IMR-90 (cell line): Measurements from ENCODE around the gene UBR4. TPM values are rescaled to one million over a fixed set of nuclear protein-coding genes. Genes with fewer than 3 reads are reported as not detected.

Experiments used
- ATAC-seq: fragments of 200-7000 bp; cut with Tn5 transposase; 2 replicates; pipeline ENCODE4 v1.9.1; 2020; ENCODE audit warnings: low read depth, mild to moderate bottlenecking, moderate library complexity
- BruUV-seq: library from RNA; stranded (reverse); fragments of 400-500 nt; replicated peaks from 2 replicates; lab custom pipeline; 2021; lab: Mats Ljungman, UMichigan
- CTCF ChIA-PET: fragments of 300-600 bp; formaldehyde crosslinking; extraction: SDS; loops from one replicate; lab custom pipeline; 2021; ENCODE audit warnings: antibody characterized with exemption; lab: Yijun Ruan, JAX
- POLR2A ChIA-PET: fragments of 300-600 bp; sonication (Branson Sonifier 250); formaldehyde crosslinking; loops from one replicate; lab custom pipeline; 2022; ENCODE audit warnings: antibody characterized with exemption; ENCODE audit not compliant: unreplicated experiment; lab: Charles Lee
- DNase-seq: peaks from one replicate; pipeline ENCODE4 v3.0.0; 2013
- H2AFZ ChIP-seq: replicated peaks from 2 replicates; pipeline ENCODE3; 2013; ENCODE audit warnings: low read length, mild to moderate bottlenecking; ENCODE audit not compliant: poor library complexity
- H2AK5ac ChIP-seq: 2 replicates; pipeline ENCODE4 v1.6.1; 2013; ENCODE audit warnings: low read depth, low read length, inconsistent platforms
- H2AK9ac ChIP-seq: replicated peaks from 2 replicates; pipeline ENCODE3; 2013; ENCODE audit warnings: mild to moderate bottlenecking, low read depth, low read length, moderate library complexity; ENCODE audit not compliant: poor library complexity
- H2BK120ac ChIP-seq: 2 replicates; pipeline ENCODE4 v1.6.1; 2013; ENCODE audit warnings: low read depth, low read length, inconsistent platforms
- H2BK15ac ChIP-seq: 3 replicates; pipeline ENCODE4 v1.6.1; 2013; ENCODE audit warnings: low read depth, low read length, inconsistent platforms
- H2BK20ac ChIP-seq: 2 replicates; pipeline ENCODE4 v1.6.1; 2013; ENCODE audit warnings: low read depth, mild to moderate bottlenecking, inconsistent platforms, low read length, moderate library complexity
- H2BK5ac ChIP-seq: 2 replicates; pipeline ENCODE4 v1.6.1; 2013; ENCODE audit warnings: mild to moderate bottlenecking, low read depth, low read length, inconsistent platforms; ENCODE audit not compliant: poor library complexity, severe bottlenecking
- H3K14ac ChIP-seq: replicated peaks from 2 replicates; pipeline ENCODE4 v1.6.1; 2013; ENCODE audit warnings: low read depth, low read length, inconsistent platforms
- H3K18ac ChIP-seq: 2 replicates; pipeline ENCODE4 v1.6.1; 2013; ENCODE audit warnings: low read depth, low read length, control low read depth
- H3K23ac ChIP-seq: 2 replicates; pipeline ENCODE4 v1.6.1; 2013; ENCODE audit warnings: low read depth, low read length, inconsistent platforms
- H3K27ac ChIP-seq: 2 replicates; pipeline ENCODE4 v1.5.1; 2013; ENCODE audit warnings: mild to moderate bottlenecking, control low read depth, low read length; ENCODE audit not compliant: insufficient read depth
- H3K27me3 ChIP-seq: 2 replicates; pipeline ENCODE4 v1.6.1; 2013; ENCODE audit warnings: low read length; ENCODE audit not compliant: control insufficient read depth, insufficient read depth
- H3K36me3 ChIP-seq: 2 replicates; pipeline ENCODE4 v1.6.1; 2013; ENCODE audit warnings: low read length, mixed read lengths; ENCODE audit not compliant: control insufficient read depth, insufficient read depth
- H3K4ac ChIP-seq: 2 replicates; pipeline ENCODE4 v1.6.1; 2013; ENCODE audit warnings: low read depth, low read length, inconsistent platforms
- H3K4me1 ChIP-seq: 2 replicates; pipeline ENCODE4 v1.6.1; 2013; ENCODE audit warnings: low read length, mixed read lengths; ENCODE audit not compliant: control insufficient read depth, insufficient read depth
- H3K4me2 ChIP-seq: 2 replicates; pipeline ENCODE4 v1.6.1; 2013; ENCODE audit warnings: low read depth, mild to moderate bottlenecking, control low read depth, low read length, moderate library complexity
- H3K4me3 ChIP-seq: 2 replicates; pipeline ENCODE4 v1.5.1; 2013; ENCODE audit warnings: low read depth, mild to moderate bottlenecking, control low read depth, low read length, moderate library complexity; ENCODE audit not compliant: insufficient read depth
- H3K56ac ChIP-seq: 2 replicates; pipeline ENCODE4 v1.6.1; 2013; ENCODE audit warnings: low read length, inconsistent platforms; ENCODE audit not compliant: insufficient read depth; ENCODE audit errors: extremely low read depth
- H3K79me1 ChIP-seq, 2 experiments: 2 replicates each; pipeline ENCODE4 v1.6.1; 2013; ENCODE audit warnings: low read length in 2 of 2, inconsistent platforms in 1 of 2, low read depth in 1 of 2
- H3K9ac ChIP-seq: 2 replicates; pipeline ENCODE4 v1.6.1; 2013; ENCODE audit warnings: low read depth, low read length, control low read depth
- H3K9me1 ChIP-seq: 2 replicates; pipeline ENCODE4 v1.6.1; 2013; ENCODE audit warnings: low read length, inconsistent platforms; ENCODE audit not compliant: insufficient read depth
- H3K9me3 ChIP-seq: 2 replicates; pipeline ENCODE4 v1.6.1; 2013; ENCODE audit warnings: low read length; ENCODE audit not compliant: control insufficient read depth, insufficient read depth
- H4K20me1 ChIP-seq: 2 replicates; pipeline ENCODE4 v1.6.1; 2013; ENCODE audit warnings: low read length, inconsistent platforms; ENCODE audit not compliant: insufficient read depth
- H4K5ac ChIP-seq: 2 replicates; pipeline ENCODE4 v1.6.1; 2013; ENCODE audit warnings: mild to moderate bottlenecking, low read depth, low read length, control low read depth
- H4K8ac ChIP-seq, 2 experiments: 2 replicates each; pipeline ENCODE4 v1.6.1; 2013; ENCODE audit warnings: low read depth in 2 of 2, low read length in 2 of 2, control low read depth in 1 of 2, inconsistent platforms in 1 of 2
- H4K91ac ChIP-seq: 2 replicates; pipeline ENCODE4 v1.6.1; 2013; ENCODE audit warnings: low read depth, low read length, inconsistent platforms; ENCODE audit not compliant: insufficient read depth
- FOS ChIP-seq: fragments of 150-350 bp; IDR thresholded peaks from 2 replicates; pipeline ENCODE4 v1.6.1; 2016; ENCODE audit warnings: low read depth, low read length
- WGBS, 2 experiments: methylation state at CpG; one replicate each; pipeline versions ENCODE4 v1.1.5 to v1.1.7; 2013; ENCODE audit warnings: missing lambda C conversion rate in 2 of 2; ENCODE audit not compliant: insufficient read length in 1 of 2; ENCODE audit errors: extremely low coverage in 2 of 2; 5-methylcytosine and 5-hydroxymethylcytosine counted together
- dilution Hi-C: fragments of 300-500 bp; cut with HindIII; formaldehyde crosslinking; loops from one replicate; pipeline ENCODE4 v1.14.3; 2018; ENCODE audit warnings: low sequenced_read_pairs; ENCODE audit not compliant: unreplicated experiment
- in situ Hi-C: fragments of 300-500 bp; cut with MboI; formaldehyde crosslinking; loops from 3 replicates; pipeline ENCODE4 v1.14.3; 2019; ENCODE audit warnings: low sequenced_read_pairs, inconsistent platforms, mixed read lengths
- intact Hi-C: fragments of 100-400 bp; cut with micrococcal nuclease; formaldehyde crosslinking; loops from 2 replicates; pipeline ENCODE4 v1.10.0; 2022
- polyA plus RNA-seq, 3 experiments: library from polyadenylated mRNA; depleted of rRNA; stranded (reverse); fragments of >200 nt; gene quantifications; 2 replicates each; pipeline ENCODE4 v1.2.3, GENCODE V29; 2012; ENCODE audit warnings: low replicate concordance in 1 of 3
- total RNA-seq: library from RNA; depleted of rRNA; stranded (reverse); fragments of >200 nt; gene quantifications from 2 replicates; pipeline ENCODE4 v1.2.3, GENCODE V29; 2012

The UBR4 gene
- total and polyA plus RNA-seq, 2 of the 4 experiments (the other 2 are of a cell fraction): 87.8 to 121 TPM

- H3K79me1 ChIP-seq: peaks cover 33 to 52% of the 10 kb centered on the region in 2 experiments
- H3K27me3 ChIP-seq: no peaks in the 10 kb centered on the region
- DNase-seq: no peak
- H3K36me3 ChIP-seq: peaks cover 87% of the 10 kb centered on the region
- no peak overlapping the region for H4K5ac ChIP-seq
- CTCF ChIA-PET: no interaction called here
- intact Hi-C loops (no loop called here), in situ Hi-C loops (no loop called here), dilution Hi-C loops (no loop called here)
- no peak overlapping the region for H3K56ac ChIP-seq
- no peak overlapping the region for H2BK15ac ChIP-seq
- no peak overlapping the region for H2AK9ac ChIP-seq
- H3K4ac ChIP-seq: no peak overlapping the region
- H3K18ac ChIP-seq: no peak overlapping the region
- H3K27ac ChIP-seq: no peak overlapping the region
- no peak overlapping the region for H3K9ac ChIP-seq
- no peak for TF ChIP-seq FOS
- H3K9me1 ChIP-seq: no peaks in the 10 kb centered on the region
- no peak overlapping the region for H2AFZ ChIP-seq
- no peak overlapping the region; the same call in 1 of the 2 replicates for H3K23ac ChIP-seq
- no peaks in the 10 kb centered on the region for H3K4me1 ChIP-seq
- H3K4me2 ChIP-seq: no peak overlapping the region
- no peak overlapping the region for H2AK5ac ChIP-seq
- H4K20me1 ChIP-seq: 0 out of 2 replicates have a peak, but pooled peaks cover 9% of the 10 kb centered on the region
- H4K8ac ChIP-seq: no peak overlapping the region
- no TSS peak for BruUV-seq
- H4K91ac ChIP-seq: no peak overlapping the region
- H3K9me3 ChIP-seq: no peaks in the 10 kb centered on the region
- no peak for ATAC-seq
- H3K4me3 ChIP-seq: no peak overlapping the region
- H2BK120ac ChIP-seq: no peak overlapping the region
- H2BK5ac ChIP-seq: no peak overlapping the region
- no peak overlapping the region for H2BK20ac ChIP-seq
- 100% methylated on average over 1 of the region's 5 CpGs; no CpG with 5 or more reads in 1 of the 2 experiments for WGBS, 2 experiments
- H3K14ac ChIP-seq: no peak overlapping the region
- POLR2A ChIA-PET: no interaction called here
Observed at GRCh38 chr1:19124273-19124672, 85.8 kb downstream of the UBR4 start.
